Measurements from ENCODE around the gene L3MBTL4.

- no peak for TF ChIP-seq TCF12 (IDR thresholded peaks at IDR 0.05; ENCODE audit: low read depth, low read length)
- no peak for TF ChIP-seq EZH2 (IDR thresholded peaks at IDR 0.05; ENCODE audit: borderline replicate concordance, control insufficient read depth, low read depth, low read length)
- TF ChIP-seq CEBPB (IDR thresholded peaks at IDR 0.05; ENCODE audit: borderline replicate concordance in 1 of 2, low read depth in 2 of 2, low read length in 2 of 2), result no peak
- TF ChIP-seq ZNF274 (IDR thresholded peaks at IDR 0.05; ENCODE audit: insufficient read depth, insufficient read length), result no peak
- no peak for TF ChIP-seq PAX8 (IDR thresholded peaks at IDR 0.05)
- TF ChIP-seq PML (IDR thresholded peaks at IDR 0.05; ENCODE audit: low read length), result no peak
- no peak for TF ChIP-seq CREB1 (IDR thresholded peaks at IDR 0.05; ENCODE audit: low read depth)
- no peak for TF ChIP-seq PRDM15 (CRISPR knock-in tag; IDR thresholded peaks at IDR 0.05)
- TF ChIP-seq CTCF (IDR thresholded peaks at IDR 0.05 in 2 of 3, conservative IDR thresholded peaks at IDR 0.05 in 1 of 3; ENCODE audit: control insufficient read depth in 2 of 3, extremely low read depth in 1 of 3, insufficient read depth in 1 of 3, low read depth in 3 of 3, low read length in 3 of 3), result no peak
- TF ChIP-seq E4F1 (IDR thresholded peaks at IDR 0.05; ENCODE audit: borderline replicate concordance, partially characterized antibody), result no peak
Measured at GRCh38 chr18:6158958-6159357, 255.8 kb downstream of the L3MBTL4 start.
